K562 (cell line): ENCODE data around the gene GABARAP. TPM values are rescaled to one million over a fixed set of nuclear protein-coding genes. Genes with fewer than 3 reads are reported as not detected.

ENCODE experiments used
- AFF1 ChIP-seq, 2 experiments: fragments of 450-650 bp; IDR thresholded peaks; 2 replicates each; pipeline ENCODE4 v1.6.1; 2018; ENCODE audit warnings: mild to moderate bottlenecking in 2 of 2, low read depth in 1 of 2; ENCODE audit not compliant: partially characterized antibody in 2 of 2
- BACH1 ChIP-seq: fragments of 200-800 bp; sonication (Bioruptor generic); IDR thresholded peaks from 2 replicates; pipeline ENCODE4 v1.6.1; 2016; ENCODE audit warnings: missing genetic modification characterization, missing compliant biosample characterization
- CCNT2 ChIP-seq: IDR thresholded peaks from 2 replicates; pipeline ENCODE4 v1.6.1; 2011; ENCODE audit warnings: borderline replicate concordance, low read depth, mild to moderate bottlenecking, moderate library complexity, mixed read lengths, low read length; ENCODE audit not compliant: insufficient read length; ENCODE audit errors: extremely low read depth
- DNMT1 ChIP-seq: fragments of 450-650 bp; IDR thresholded peaks from 2 replicates; pipeline ENCODE4 v1.6.1; 2016; ENCODE audit warnings: antibody characterized with exemption, mild to moderate bottlenecking
- ILK ChIP-seq: fragments of 450-650 bp; IDR thresholded peaks from 2 replicates; pipeline ENCODE4 v1.6.1; 2016; ENCODE audit warnings: missing genetic modification characterization, low read depth, mild to moderate bottlenecking, missing compliant biosample characterization, moderate library complexity, borderline replicate concordance
- MEF2D ChIP-seq: conservative IDR thresholded peaks from 2 replicates; pipeline ENCODE4 v1.6.1; 2016; ENCODE audit warnings: low read depth, missing genetic modification characterization, missing compliant biosample characterization
- MXI1 ChIP-seq: IDR thresholded peaks from 2 replicates; pipeline ENCODE4 v1.6.1; 2011; ENCODE audit warnings: low read depth, mild to moderate bottlenecking, improper control_type of control experiment, low read length
- NUFIP1 ChIP-seq: fragments of 450-650 bp; IDR thresholded peaks from 2 replicates; pipeline ENCODE4 v1.6.1; 2018; ENCODE audit not compliant: partially characterized antibody
- PRDM10 ChIP-seq: fragments of 450-650 bp; IDR thresholded peaks from 2 replicates; pipeline ENCODE4 v1.6.1; 2018; ENCODE audit not compliant: partially characterized antibody
- SAFB ChIP-seq: fragments of 200-400 bp; formaldehyde crosslinking; IDR thresholded peaks from 2 replicates; pipeline ENCODE4 v1.6.1; 2017; ENCODE audit warnings: low read depth, low read length, borderline replicate concordance
- STAT6 ChIP-seq: sonication (generic); formaldehyde crosslinking; IDR thresholded peaks from 2 replicates; pipeline ENCODE4 v1.8.1; 2023; ENCODE audit warnings: mild to moderate bottlenecking, missing genetic modification reagents
- ZNF224 ChIP-seq: sonication (generic); formaldehyde crosslinking; IDR thresholded peaks from 2 replicates; pipeline ENCODE4 v1.8.0; 2022; ENCODE audit warnings: mild to moderate bottlenecking, missing genetic modification reagents
- ZNF324 ChIP-seq: fragments of 250-450 bp; sonication (Bioruptor Pico); IDR thresholded peaks from 2 replicates; pipeline ENCODE4 v1.4.0; 2020; ENCODE audit warnings: mild to moderate bottlenecking
- ZNF586 ChIP-seq: fragments of 450-650 bp; formaldehyde crosslinking; conservative IDR thresholded peaks from 2 replicates; pipeline ENCODE4 v1.4.0; 2020; ENCODE audit warnings: mild to moderate bottlenecking, moderate library complexity
- polyA plus RNA-seq, 8 experiments: library from polyadenylated mRNA; depleted of rRNA in 4 of 8; stranded (reverse) in 5 of 8; unstranded in 3 of 8; fragments of >200 nt; fragmentation: Nextera tagmentation in 2 of 8; fragmentation: Illumina TruSeq in 1 of 8; extraction: Ambion mirVana in 2 of 8; extraction: Trizol in 1 of 8; gene quantifications; 2 replicates each; pipeline versions ENCODE4 v1.2.1 to v1.2.3, GENCODE V29; 2011 to 2014; ENCODE audit warnings: inconsistent platforms in 1 of 8, missing spikeins in 1 of 8
- total RNA-seq, 7 experiments: library from RNA; depleted of rRNA in 6 of 7; stranded (reverse); fragments of >200 nt in 6 of 7; fragmentation: Illumina TruSeq in 2 of 7; extraction: Trizol in 2 of 7; gene quantifications; 2 replicates each; pipeline versions ENCODE4 v1.2.1 to v1.2.3, GENCODE V29; 2011 to 2021; ENCODE audit warnings: low replicate concordance in 1 of 7

The GABARAP gene
- total and polyA plus RNA-seq, 9 of the 15 experiments (the other 6 are each of a cell fraction or from before 2014, with no cell fraction given) = 47.5 to 373 (median 152) TPM

GRCh38 chr17:7281074-7281952, 39.1 kb upstream of the GABARAP start, which contains the start of gene SLC2A4 (continued):
- no peak for TF ChIP-seq STAT6 (CRISPR knock-in tag)
- peak; percentile 84 for TF ChIP-seq MXI1
- no peak for TF ChIP-seq PRDM10
- TF ChIP-seq ZNF586 (CRISPR knock-in tag) = no peak
- TF ChIP-seq ZNF224 (CRISPR knock-in tag) = no peak
- no peak for TF ChIP-seq DNMT1
- no peak for TF ChIP-seq ILK (tag)
- TF ChIP-seq ZNF324 (CRISPR knock-in tag) = no peak
- TF ChIP-seq AFF1 (IDR thresholded peaks at IDR 0.05; ENCODE audit: low read depth in 1 of 2, partially characterized antibody in 2 of 2) = no peak
- TF ChIP-seq CCNT2 = peak; percentile 30
- TF ChIP-seq BACH1 (tag) = no peak
- TF ChIP-seq NUFIP1 = no peak
- peak; percentile 65; the same call in 1 of the 2 replicates for TF ChIP-seq MEF2D (tag)
- no peak for TF ChIP-seq SAFB
